ENCODE measurements around the gene SLC25A19.
A peak's percentile ranks its signal among the peaks of the same experiment; 100 is the strongest.

The SLC25A19 gene

DNA sequence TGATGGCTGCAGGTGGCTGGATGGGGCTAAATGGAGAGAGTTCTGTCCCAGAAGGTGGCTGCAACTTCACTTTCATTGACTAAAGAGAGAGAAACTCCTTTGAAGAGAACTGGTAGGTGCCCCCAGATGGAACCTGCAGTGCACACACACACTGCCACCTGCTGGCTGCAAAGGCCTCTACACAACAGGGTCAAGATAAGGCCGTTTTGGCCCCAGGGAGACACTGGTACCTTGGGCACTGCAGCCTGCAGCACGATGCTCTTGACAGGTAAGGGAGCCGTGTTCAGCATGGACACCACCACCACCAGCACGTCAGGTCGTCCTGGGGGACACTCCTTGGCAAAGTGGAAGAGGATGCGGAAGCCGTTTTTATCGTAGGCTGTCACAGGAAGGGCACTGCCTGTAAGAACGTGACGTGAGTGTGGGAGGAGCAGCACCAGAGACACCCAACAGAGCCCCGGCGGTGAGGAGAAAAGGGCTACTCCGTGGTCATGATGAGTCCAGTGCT is 50.5 kb downstream of the SLC25A19 start:
- DNase-seq (ENCODE audit: low read depth, low spot score) = peak; percentile 55
- TF ChIP-seq, protein P1, sequence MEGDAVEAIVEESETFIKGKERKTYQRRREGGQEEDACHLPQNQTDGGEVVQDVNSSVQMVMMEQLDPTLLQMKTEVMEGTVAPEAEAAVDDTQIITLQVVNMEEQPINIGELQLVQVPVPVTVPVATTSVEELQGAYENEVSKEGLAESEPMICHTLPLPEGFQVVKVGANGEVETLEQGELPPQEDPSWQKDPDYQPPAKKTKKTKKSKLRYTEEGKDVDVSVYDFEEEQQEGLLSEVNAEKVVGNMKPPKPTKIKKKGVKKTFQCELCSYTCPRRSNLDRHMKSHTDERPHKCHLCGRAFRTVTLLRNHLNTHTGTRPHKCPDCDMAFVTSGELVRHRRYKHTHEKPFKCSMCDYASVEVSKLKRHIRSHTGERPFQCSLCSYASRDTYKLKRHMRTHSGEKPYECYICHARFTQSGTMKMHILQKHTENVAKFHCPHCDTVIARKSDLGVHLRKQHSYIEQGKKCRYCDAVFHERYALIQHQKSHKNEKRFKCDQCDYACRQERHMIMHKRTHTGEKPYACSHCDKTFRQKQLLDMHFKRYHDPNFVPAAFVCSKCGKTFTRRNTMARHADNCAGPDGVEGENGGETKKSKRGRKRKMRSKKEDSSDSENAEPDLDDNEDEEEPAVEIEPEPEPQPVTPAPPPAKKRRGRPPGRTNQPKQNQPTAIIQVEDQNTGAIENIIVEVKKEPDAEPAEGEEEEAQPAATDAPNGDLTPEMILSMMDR (IDR thresholded peaks at IDR 0.05; ENCODE audit: low read depth, low read length) = peak; percentile 93
- in situ Hi-C loops (cut with HindIII; ENCODE audit: low sequenced_read_pairs) = no loop called here
- no peak overlapping the region for H3K4me3 ChIP-seq (ENCODE audit: low read depth, low read length)

GRCh38 chr17:75238020-75238580 is 51.1 kb downstream of the SLC25A19 start:
- H3K4me3 ChIP-seq (ENCODE audit: low read depth, low read length) = no peak overlapping the region
- no peak for DNase-seq (ENCODE audit: low read depth, low spot score)
- in situ Hi-C loops (cut with HindIII; ENCODE audit: low sequenced_read_pairs) = no loop called here
- TF ChIP-seq, protein P1 (IDR thresholded peaks at IDR 0.05; ENCODE audit: low read depth, low read length) = no peak

- TF ChIP-seq, protein P1 (IDR thresholded peaks at IDR 0.05; ENCODE audit: low read depth, low read length) = no peak
- DNase-seq (ENCODE audit: low read depth, low spot score) = no peak
- in situ Hi-C loops (cut with HindIII; ENCODE audit: low sequenced_read_pairs) = no loop called here
- H3K4me3 ChIP-seq (ENCODE audit: low read depth, low read length) = no peak overlapping the region
Observed at GRCh38 chr17:75237100-75238014, 51.9 kb downstream of the SLC25A19 start.

DNA sequence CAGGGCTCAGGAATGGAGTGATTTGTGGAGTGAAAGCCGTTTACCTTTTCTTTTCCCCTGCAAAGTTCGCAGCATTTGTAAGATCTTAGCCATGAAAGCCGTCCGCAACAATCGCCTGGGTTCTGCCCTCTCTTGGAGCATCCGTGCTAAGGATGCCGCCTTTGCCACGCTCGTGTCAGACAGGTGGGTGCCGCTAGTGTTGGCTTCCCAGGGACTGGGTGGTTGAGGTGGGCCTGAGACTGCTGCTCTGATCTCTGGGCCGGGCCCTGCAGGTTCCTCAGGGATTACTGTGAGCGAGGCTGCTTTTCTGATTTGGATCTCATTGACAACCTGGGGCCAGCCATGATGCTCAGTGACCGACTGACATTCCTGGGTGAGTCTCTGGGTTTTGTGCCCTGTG is 56.4 kb downstream of the SLC25A19 start:
- H3K4me3 ChIP-seq (ENCODE audit: low read depth, low read length) = no peak overlapping the region
- in situ Hi-C loops (cut with HindIII; ENCODE audit: low sequenced_read_pairs) = no loop called here
- no peak for DNase-seq (ENCODE audit: low read depth, low spot score)
- TF ChIP-seq, protein P1 (IDR thresholded peaks at IDR 0.05; ENCODE audit: low read depth, low read length) = no peak

DNA sequence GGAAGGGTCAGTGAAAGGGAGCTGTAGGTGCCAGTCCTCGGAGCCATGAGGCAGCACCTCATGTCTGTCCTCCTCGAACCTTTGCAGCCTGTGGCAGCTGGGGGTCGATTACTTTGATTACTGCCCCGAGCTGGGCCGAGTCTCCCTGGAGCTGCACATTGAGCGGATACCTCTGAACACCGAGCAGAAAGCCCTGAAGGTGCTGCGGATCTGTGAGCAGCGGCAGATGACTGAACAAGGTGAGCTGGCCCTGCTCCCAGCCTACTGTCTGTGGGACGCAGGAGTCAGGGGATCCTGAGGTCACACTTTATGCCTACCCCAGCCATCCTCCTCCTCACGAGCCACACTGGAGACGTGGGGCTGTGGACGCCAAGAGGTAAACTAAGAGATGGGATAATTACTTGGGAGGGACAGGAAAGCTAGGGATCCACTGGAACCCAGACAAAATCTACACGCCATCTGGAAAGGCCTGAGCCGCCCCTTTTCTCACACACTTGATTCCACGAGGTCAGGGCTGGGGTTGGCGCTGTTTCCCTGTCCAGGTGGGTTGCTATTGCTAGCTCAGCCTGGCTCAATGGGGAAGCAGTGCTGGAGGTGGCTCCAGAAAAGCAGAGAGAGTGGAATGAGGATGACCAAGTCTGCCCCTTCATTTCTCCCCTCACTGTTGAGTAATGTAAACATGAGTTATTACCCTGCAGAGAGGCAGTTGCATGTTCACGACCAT is 57.3 kb downstream of the SLC25A19 start:
- no peak for DNase-seq (ENCODE audit: low read depth, low spot score)
- no peak overlapping the region for H3K4me3 ChIP-seq (ENCODE audit: low read depth, low read length)
- in situ Hi-C loops (cut with HindIII; ENCODE audit: low sequenced_read_pairs) = no loop called here
- TF ChIP-seq, protein P1 (IDR thresholded peaks at IDR 0.05; ENCODE audit: low read depth, low read length) = no peak

DNA sequence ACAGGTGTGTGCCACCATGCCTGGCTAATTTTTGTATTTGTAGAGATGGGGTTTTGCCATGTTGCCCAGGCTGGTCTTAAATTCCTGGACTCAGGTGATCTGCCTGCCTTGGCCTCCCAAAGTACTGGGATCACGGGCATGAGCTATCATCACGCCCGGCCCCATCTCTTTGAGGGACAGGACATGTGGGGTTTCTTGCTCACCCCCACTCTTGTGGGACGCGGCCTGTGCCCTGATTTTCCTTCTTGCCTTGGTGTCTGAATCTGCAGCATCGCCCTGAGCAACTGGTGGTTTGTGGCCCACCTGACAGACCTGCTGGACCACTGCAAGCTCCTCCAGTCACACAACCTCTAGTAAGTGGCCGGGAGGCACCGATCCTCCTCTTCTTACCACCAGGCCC is 58.2 kb downstream of the SLC25A19 start:
- H3K4me3 ChIP-seq (ENCODE audit: low read depth, low read length) = no peak overlapping the region
- TF ChIP-seq, protein P1 (IDR thresholded peaks at IDR 0.05; ENCODE audit: low read depth, low read length) = no peak
- in situ Hi-C loops (cut with HindIII; ENCODE audit: low sequenced_read_pairs) = no loop called here
- DNase-seq (ENCODE audit: low read depth, low spot score) = no peak
